Measurements from ENCODE around the gene SLC13A2. TPM values are rescaled to one million over a fixed set of nuclear protein-coding genes. Genes with fewer than 3 reads are reported as not detected.

The SLC13A2 gene
- total RNA-seq, 1 experiment from 2014 or later: not detected

DNA sequence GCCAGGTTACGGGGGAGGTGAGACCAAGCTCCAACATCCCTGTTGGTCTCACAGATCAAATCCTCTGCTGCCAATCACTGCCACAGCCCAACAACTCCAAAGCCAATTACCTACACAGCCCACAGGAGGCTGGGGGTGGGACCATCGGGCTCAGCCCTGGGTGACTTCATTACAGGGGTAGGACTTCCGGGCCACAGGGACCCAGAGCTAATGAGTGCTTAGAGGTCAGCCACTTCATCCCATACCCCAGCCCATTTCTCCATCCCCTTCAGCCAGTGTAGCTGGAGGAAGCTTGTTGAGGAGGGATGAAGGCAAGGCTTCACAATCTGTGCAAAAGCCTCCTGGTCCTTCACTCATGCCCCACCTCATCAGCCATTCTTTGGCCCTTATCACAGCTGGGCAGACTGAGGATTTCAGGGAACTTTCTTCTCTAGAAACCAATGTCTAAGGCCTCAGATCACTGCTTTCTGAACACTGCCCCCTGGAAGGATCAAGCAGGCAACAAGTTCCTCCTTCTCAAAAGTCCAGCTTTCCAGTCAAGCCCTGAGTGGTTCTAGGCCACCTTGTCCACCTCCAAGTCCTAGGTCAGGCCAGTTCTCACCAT is 38.5 kb downstream of the SLC13A2 start:
- Histone ChIP-seq H3K4me3 (replicated peaks in 1 of 2; ENCODE audit: low read depth in 1 of 2, low read length in 2 of 2) (no peak overlapping the region), H3K4me2 (ENCODE audit: low read length) (no peak overlapping the region), H3K9me3 (ENCODE audit: control insufficient read depth in 1 of 2, insufficient read depth in 1 of 2, low read depth in 1 of 2, low read length in 2 of 2) (no peaks in the 10 kb centered on the region), H4K20me1 (ENCODE audit: insufficient read depth) (no peaks in the 10 kb centered on the region), H2AFZ (ENCODE audit: low read depth, low read length, poor library complexity, severe bottlenecking) (no peak overlapping the region), H3K36me3 (ENCODE audit: control insufficient read depth in 1 of 2, insufficient read depth in 2 of 2, low read length in 2 of 2) (no peaks in the 10 kb centered on the region), H3K9me2 (ENCODE audit: insufficient read depth) (no peaks in the 10 kb centered on the region), H3K27ac (ENCODE audit: low read depth, low read length) (no peak overlapping the region), H3K4me1 (ENCODE audit: control insufficient read depth in 1 of 2, insufficient read depth in 2 of 2, low read length in 2 of 2) (no peaks in the 10 kb centered on the region), H3K9ac (ENCODE audit: low read length) (no peak overlapping the region), H3K27me3 (ENCODE audit: insufficient read depth, low read length) (peaks cover 8% of the 10 kb centered on the region; the same call in 1 of the 2 replicates), H3K79me2 (ENCODE audit: insufficient read depth, low read length) (no peaks in the 10 kb centered on the region)
- CTCF ChIA-PET: no interaction called here
- ATAC-seq: no peak
- TF ChIP-seq SIN3A (IDR thresholded peaks at IDR 0.05; ENCODE audit: low read depth) (no peak), CEBPB (IDR thresholded peaks at IDR 0.05; ENCODE audit: low read depth) (no peak), JUND (IDR thresholded peaks at IDR 0.05) (no peak)
- TF ChIP-seq, protein P1, sequence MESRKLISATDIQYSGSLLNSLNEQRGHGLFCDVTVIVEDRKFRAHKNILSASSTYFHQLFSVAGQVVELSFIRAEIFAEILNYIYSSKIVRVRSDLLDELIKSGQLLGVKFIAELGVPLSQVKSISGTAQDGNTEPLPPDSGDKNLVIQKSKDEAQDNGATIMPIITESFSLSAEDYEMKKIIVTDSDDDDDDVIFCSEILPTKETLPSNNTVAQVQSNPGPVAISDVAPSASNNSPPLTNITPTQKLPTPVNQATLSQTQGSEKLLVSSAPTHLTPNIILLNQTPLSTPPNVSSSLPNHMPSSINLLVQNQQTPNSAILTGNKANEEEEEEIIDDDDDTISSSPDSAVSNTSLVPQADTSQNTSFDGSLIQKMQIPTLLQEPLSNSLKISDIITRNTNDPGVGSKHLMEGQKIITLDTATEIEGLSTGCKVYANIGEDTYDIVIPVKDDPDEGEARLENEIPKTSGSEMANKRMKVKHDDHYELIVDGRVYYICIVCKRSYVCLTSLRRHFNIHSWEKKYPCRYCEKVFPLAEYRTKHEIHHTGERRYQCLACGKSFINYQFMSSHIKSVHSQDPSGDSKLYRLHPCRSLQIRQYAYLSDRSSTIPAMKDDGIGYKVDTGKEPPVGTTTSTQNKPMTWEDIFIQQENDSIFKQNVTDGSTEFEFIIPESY (IDR thresholded peaks at IDR 0.05; ENCODE audit: extremely low read depth, insufficient replicate concordance, low read length): no peak
- RAD21 ChIA-PET (ENCODE audit: low non-redundant PET in 1 of 2, low total read pairs in 2 of 2, uncharacterized antibody in 2 of 2, unreplicated experiment in 2 of 2): no interaction called here
- POLR2A ChIA-PET: no interaction called here
- BruUV-seq (replicated peaks): no TSS peak
- no peak for DNase-seq (ENCODE audit: low read depth, low spot score)
- intact Hi-C loops (cut with micrococcal nuclease): no loop called here

DNA sequence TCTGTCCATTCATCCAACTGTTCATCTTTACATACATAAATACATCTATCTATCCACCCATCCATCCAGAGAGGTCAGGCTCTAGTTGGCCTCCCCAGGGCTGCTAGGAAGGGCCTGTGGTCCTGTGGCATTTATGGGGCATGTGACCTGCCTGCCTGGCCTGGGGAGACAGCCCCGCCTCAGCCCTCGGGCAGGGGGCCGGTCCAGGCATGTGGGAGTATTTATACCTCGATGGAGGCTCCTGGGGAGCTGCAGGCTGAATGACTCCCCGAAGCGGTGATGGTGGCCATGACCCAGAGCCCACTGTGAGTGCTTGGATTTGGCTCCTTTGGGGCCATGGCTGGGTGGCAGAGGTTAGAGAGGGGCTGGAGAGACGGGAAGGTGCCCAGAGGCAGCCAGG is 40.0 kb downstream of the SLC13A2 start:
- H3K27ac ChIP-seq (ENCODE audit: low read depth, low read length): no peak overlapping the region
- CTCF ChIA-PET: no interaction called here
- RAD21 ChIA-PET (ENCODE audit: low non-redundant PET in 1 of 2, low total read pairs in 2 of 2, uncharacterized antibody in 2 of 2, unreplicated experiment in 2 of 2): no interaction called here
- DNase-seq (ENCODE audit: low read depth, low spot score) (no peak), ATAC-seq (no peak)
- no TSS peak for BruUV-seq (replicated peaks)
- TF ChIP-seq EZH2phosphoT487 (IDR thresholded peaks at IDR 0.05; ENCODE audit: borderline replicate concordance) (no peak), FOSL1 (IDR thresholded peaks at IDR 0.05; ENCODE audit: low read depth) (no peak), ZNF274 (IDR thresholded peaks at IDR 0.05; ENCODE audit: low read depth, low read length) (no peak), EGR1 (IDR thresholded peaks at IDR 0.05; ENCODE audit: low read depth) (no peak), CBX3 (IDR thresholded peaks at IDR 0.05; ENCODE audit: low read depth) (no peak)
- TF ChIP-seq, protein P1 (IDR thresholded peaks at IDR 0.05; ENCODE audit: extremely low read depth, insufficient replicate concordance, low read length): no peak
- no peaks in the 10 kb centered on the region for H3K79me2 ChIP-seq (ENCODE audit: insufficient read depth, low read length)
- no peaks in the 10 kb centered on the region for H4K20me1 ChIP-seq (ENCODE audit: insufficient read depth)
- peaks cover 8% of the 10 kb centered on the region; the same call in 1 of the 2 replicates for H3K27me3 ChIP-seq (ENCODE audit: insufficient read depth, low read length)
- H3K9ac ChIP-seq (ENCODE audit: low read length): no peak overlapping the region
- no peaks in the 10 kb centered on the region for H3K9me3 ChIP-seq (ENCODE audit: control insufficient read depth in 1 of 2, insufficient read depth in 1 of 2, low read depth in 1 of 2, low read length in 2 of 2)
- H3K4me3 ChIP-seq (replicated peaks in 1 of 2; ENCODE audit: low read depth in 1 of 2, low read length in 2 of 2): no peak overlapping the region
- H3K36me3 ChIP-seq (ENCODE audit: control insufficient read depth in 1 of 2, insufficient read depth in 2 of 2, low read length in 2 of 2): no peaks in the 10 kb centered on the region
- H3K4me2 ChIP-seq (ENCODE audit: low read length): no peak overlapping the region
- H3K9me2 ChIP-seq (ENCODE audit: insufficient read depth): no peaks in the 10 kb centered on the region
- H2AFZ ChIP-seq (ENCODE audit: low read depth, low read length, poor library complexity, severe bottlenecking): no peak overlapping the region
- H3K4me1 ChIP-seq (ENCODE audit: control insufficient read depth in 1 of 2, insufficient read depth in 2 of 2, low read length in 2 of 2): no peaks in the 10 kb centered on the region
- intact Hi-C loops (cut with micrococcal nuclease): no loop called here
- POLR2A ChIA-PET: no interaction called here

All from HCT116 (cell line).